B cell (primary cell): Measurements from ENCODE around the gene FAM227A.

Source experiments
- CTCF ChIP-seq: fragments of 200-600 bp; IDR thresholded peaks from one replicate; pipeline ENCODE4 v1.8.0; 2022; ENCODE audit warnings: antibody characterized with exemption, mild to moderate bottlenecking
- EZH2 ChIP-seq: IDR thresholded peaks from 2 replicates; pipeline ENCODE4 v1.6.1; 2012; ENCODE audit warnings: borderline replicate concordance, low read depth, mild to moderate bottlenecking, moderate library complexity, low read length; ENCODE audit not compliant: insufficient read depth, poor library complexity, severe bottlenecking

GRCh38 chr22:38697425-38698089 lies 41.4 kb upstream of the FAM227A start:
- no peak for TF ChIP-seq CTCF
- no peak for TF ChIP-seq EZH2
